ENCODE results near the gene ZC3H10. TPM values are rescaled to one million over a fixed set of nuclear protein-coding genes. Genes with fewer than 3 reads are reported as not detected.

The ZC3H10 gene
- total RNA-seq, 4 donors from 2014 or later = 3.7 to 10.1 (median 4.5) TPM

DNA sequence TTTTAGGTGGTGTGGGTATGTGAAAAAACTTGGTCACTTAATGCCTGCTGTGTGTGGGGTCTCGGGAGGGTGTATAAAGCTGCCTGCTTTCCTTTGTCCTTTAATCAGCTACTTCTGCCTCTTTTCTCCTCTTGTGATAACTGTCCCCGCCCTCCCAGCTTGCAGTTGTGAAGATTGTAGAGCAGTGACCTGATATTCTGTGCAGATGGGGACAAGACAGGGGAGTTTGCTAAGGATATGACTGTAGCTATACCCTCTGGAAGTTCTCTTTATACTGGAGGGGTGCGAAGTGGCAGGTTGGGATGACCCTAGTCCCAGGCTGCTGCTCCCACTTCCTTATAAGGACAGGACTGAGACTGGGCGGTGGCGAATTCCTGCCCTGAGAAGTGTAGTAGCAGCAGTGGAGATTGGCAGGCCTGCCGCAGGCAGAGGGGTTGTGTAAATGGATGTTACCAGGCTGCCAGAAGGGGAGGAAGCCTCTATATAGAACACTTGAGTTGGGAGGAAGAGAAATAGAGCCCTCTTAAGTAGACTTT lies 40.9 kb downstream of the ZC3H10 start:
- DNase-seq = peak; percentile 89
- Histone ChIP-seq H3K4me3 (peak overlapping the region; percentile 77 to 94 (median 84)), H3K27me3 (no peaks in the 10 kb centered on the region), H3K36me3 (peaks cover 0 to 32% (median 11%) of the 10 kb centered on the region in 4 donors), H3K4me1 (peaks cover 7 to 42% (median 38%) of the 10 kb centered on the region in 4 donors), H3K9me3 (no peaks in the 10 kb centered on the region), H3K27ac (peak overlapping the region; percentile 94 to 100 (median 98))
- intact Hi-C loops (cut with DNase I; ENCODE audit: low total_unique reads) (loop anchor here (2.0 kb wide), 1 partner anchor 32 kb away; no protein-coding TSS in a partner anchor), in situ Hi-C loops (cut with MboI; ENCODE audit: low pct_ligation_motif_present in 1 of 4, low pct_unique_long_range_greater_than_20kb in 1 of 4, low sequenced_read_pairs in 3 of 4) (no loop called here)
- 0% methylated on average over 1 to 6 of the region's 6 CpGs for WGBS, 2 donors (ENCODE audit: low coverage in 1 of 2)
- TF ChIP-seq, protein P1, sequence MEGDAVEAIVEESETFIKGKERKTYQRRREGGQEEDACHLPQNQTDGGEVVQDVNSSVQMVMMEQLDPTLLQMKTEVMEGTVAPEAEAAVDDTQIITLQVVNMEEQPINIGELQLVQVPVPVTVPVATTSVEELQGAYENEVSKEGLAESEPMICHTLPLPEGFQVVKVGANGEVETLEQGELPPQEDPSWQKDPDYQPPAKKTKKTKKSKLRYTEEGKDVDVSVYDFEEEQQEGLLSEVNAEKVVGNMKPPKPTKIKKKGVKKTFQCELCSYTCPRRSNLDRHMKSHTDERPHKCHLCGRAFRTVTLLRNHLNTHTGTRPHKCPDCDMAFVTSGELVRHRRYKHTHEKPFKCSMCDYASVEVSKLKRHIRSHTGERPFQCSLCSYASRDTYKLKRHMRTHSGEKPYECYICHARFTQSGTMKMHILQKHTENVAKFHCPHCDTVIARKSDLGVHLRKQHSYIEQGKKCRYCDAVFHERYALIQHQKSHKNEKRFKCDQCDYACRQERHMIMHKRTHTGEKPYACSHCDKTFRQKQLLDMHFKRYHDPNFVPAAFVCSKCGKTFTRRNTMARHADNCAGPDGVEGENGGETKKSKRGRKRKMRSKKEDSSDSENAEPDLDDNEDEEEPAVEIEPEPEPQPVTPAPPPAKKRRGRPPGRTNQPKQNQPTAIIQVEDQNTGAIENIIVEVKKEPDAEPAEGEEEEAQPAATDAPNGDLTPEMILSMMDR (IDR thresholded peaks at IDR 0.05) = no peak
- TF ChIP-seq POLR2AphosphoS5 (IDR thresholded peaks at IDR 0.05) (peak; percentile 90 to 93 (median 93)), EP300 (IDR thresholded peaks at IDR 0.05; ENCODE audit: low read depth) (no peak), POLR2A (IDR thresholded peaks at IDR 0.05) (peak; percentile 84)

DNA sequence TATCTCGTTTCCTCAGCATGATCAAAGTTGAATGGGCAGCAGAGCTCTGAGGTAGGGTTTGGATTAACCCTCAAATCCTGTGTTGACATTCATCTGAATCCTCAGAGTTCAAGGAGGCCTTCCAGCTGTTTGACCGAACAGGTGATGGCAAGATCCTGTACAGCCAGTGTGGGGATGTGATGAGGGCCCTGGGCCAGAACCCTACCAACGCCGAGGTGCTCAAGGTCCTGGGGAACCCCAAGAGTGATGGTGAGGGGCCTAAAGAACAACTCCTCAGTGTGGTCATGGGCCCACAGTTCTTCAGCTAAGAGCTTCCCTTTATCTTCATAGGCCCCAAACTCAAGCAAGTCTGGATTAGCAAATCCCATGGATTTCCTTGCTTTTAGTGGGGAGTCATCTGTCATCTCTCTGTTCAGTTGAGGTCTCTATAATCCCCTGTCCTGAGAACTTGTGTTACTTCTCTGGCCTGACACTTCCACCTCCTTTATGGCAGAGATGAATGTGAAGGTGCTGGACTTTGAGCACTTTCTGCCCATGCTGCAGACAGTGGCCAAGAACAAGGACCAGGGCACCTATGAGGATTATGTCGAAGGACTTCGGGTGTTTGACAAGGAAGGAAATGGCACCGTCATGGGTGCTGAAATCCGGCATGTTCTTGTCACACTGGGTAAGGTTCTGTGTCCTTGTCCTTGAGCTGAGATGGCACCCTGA lies 41.6 kb downstream of the ZC3H10 start:
- DNase-seq = no peak
- H3K4me3 ChIP-seq = peak overlapping the region; percentile 77 to 94 (median 84)
- H3K9me3 ChIP-seq = no peaks in the 10 kb centered on the region
- H3K36me3 ChIP-seq = peaks cover 0 to 32% (median 11%) of the 10 kb centered on the region in 4 donors
- in situ Hi-C loops (cut with MboI; ENCODE audit: low pct_ligation_motif_present in 1 of 4, low pct_unique_long_range_greater_than_20kb in 1 of 4, low sequenced_read_pairs in 3 of 4) (no loop called here), intact Hi-C loops (cut with DNase I; ENCODE audit: low total_unique reads) (loop anchor here (2.0 kb wide), 1 partner anchor 33 kb away; no protein-coding TSS in a partner anchor)
- no peak for TF ChIP-seq EP300 (IDR thresholded peaks at IDR 0.05; ENCODE audit: low read depth)
- TF ChIP-seq, protein P1 (IDR thresholded peaks at IDR 0.05) = no peak
- no peak for TF ChIP-seq POLR2A (IDR thresholded peaks at IDR 0.05)
- no peak for TF ChIP-seq POLR2AphosphoS5 (IDR thresholded peaks at IDR 0.05)
- H3K27me3 ChIP-seq = no peaks in the 10 kb centered on the region
- H3K27ac ChIP-seq = peak overlapping the region; percentile 94 to 100 (median 98)
- WGBS, 2 donors (ENCODE audit: low coverage in 1 of 2) = 0 to 9% methylated on average over 2 to 8 of the region's 8 CpGs
- peaks cover 7 to 42% (median 38%) of the 10 kb centered on the region in 4 donors for H3K4me1 ChIP-seq

DNA sequence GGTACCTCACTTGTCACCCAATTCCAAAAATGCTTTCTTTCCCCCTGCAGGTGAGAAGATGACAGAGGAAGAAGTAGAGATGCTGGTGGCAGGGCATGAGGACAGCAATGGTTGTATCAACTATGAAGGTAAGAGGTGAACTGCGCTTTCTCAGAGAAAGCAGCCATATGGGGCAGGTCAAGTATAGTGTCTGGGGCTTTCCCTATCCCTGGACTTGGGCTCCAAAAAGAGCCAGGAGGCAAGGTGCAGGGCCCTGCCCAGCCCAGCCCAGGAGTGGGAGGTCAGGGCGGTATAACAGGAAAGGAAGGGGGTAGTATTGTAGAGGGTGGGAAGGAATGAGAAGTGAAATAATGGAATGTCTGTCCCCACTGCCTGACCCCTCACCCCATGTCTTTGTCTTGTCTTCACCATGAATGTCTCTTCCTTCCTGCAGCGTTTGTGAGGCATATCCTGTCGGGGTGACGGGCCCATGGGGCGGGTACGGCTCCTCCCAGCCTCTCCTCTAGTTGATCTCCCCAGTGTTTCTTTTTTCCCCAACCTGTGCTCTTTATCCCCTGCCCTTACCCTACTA lies 42.2 kb downstream of the ZC3H10 start:
- no peak for TF ChIP-seq EP300 (IDR thresholded peaks at IDR 0.05; ENCODE audit: low read depth)
- peak; percentile 34 for TF ChIP-seq POLR2A (IDR thresholded peaks at IDR 0.05)
- peak; percentile 29 to 58 (median 56) for TF ChIP-seq POLR2AphosphoS5 (IDR thresholded peaks at IDR 0.05)
- Histone ChIP-seq H3K27me3 (no peaks in the 10 kb centered on the region), H3K4me1 (peaks cover 7 to 42% (median 38%) of the 10 kb centered on the region in 4 donors), H3K4me3 (peak overlapping the region; percentile 77 to 94 (median 84)), H3K36me3 (peaks cover 0 to 32% (median 11%) of the 10 kb centered on the region in 4 donors), H3K27ac (peak overlapping the region; percentile 94 to 100 (median 98)), H3K9me3 (no peaks in the 10 kb centered on the region)
- intact Hi-C loops (cut with DNase I; ENCODE audit: low total_unique reads) = no loop called here
- WGBS, 2 donors (ENCODE audit: low coverage in 1 of 2) = 7 to 21% methylated on average over 3 to 7 of the region's 7 CpGs
- DNase-seq = peak; percentile 63
- in situ Hi-C loops (cut with MboI; ENCODE audit: low pct_ligation_motif_present in 1 of 4, low pct_unique_long_range_greater_than_20kb in 1 of 4, low sequenced_read_pairs in 3 of 4) = no loop called here

DNA sequence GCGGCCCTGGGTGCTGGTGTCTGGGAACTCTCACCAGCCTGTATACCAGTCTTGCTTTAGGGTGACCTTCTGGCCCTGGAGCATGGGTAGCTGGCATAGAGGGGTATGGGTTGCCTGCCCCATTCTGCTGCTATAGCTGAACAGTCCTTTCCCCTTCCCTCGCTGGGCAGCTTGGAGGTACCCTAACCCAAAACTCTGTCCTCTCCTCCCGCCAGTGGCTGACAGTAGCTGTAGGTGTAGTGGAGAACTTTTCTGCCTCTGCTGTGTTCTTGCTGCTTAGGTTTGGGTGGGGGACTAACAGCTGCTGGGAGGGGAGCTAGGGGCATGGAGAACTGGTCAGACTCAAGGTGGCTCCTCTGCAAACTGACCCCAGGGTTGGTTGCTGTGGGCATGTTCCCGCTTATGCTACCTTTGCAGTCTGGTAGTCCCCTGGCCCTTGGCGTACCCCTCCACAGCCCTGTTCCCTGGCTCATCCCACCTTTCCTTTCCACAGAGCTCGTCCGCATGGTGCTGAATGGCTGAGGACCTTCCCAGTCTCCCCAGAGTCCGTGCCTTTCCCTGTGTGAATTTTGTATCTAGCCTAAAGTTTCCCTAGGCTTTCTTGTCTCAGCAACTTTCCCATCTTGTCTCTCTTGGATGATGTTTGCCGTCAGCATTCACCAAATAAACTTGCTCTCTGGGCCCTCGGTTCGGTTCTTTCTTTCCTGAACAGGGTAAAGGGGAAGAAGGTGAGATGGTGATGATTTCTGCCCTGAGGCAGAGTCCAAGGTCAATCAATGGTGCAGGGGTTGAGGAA lies 43.0 kb downstream of the ZC3H10 start:
- intact Hi-C loops (cut with DNase I; ENCODE audit: low total_unique reads) = no loop called here
- H3K36me3 ChIP-seq = peaks cover 0 to 32% (median 11%) of the 10 kb centered on the region in 4 donors
- peak overlapping the region; percentile 77 to 94 (median 84) for H3K4me3 ChIP-seq
- no peak for DNase-seq
- in situ Hi-C loops (cut with MboI; ENCODE audit: low pct_ligation_motif_present in 1 of 4, low pct_unique_long_range_greater_than_20kb in 1 of 4, low sequenced_read_pairs in 3 of 4) = no loop called here
- peaks cover 7 to 42% (median 38%) of the 10 kb centered on the region in 4 donors for H3K4me1 ChIP-seq
- H3K27me3 ChIP-seq = no peaks in the 10 kb centered on the region
- H3K9me3 ChIP-seq = no peaks in the 10 kb centered on the region
- WGBS, 2 donors (ENCODE audit: low coverage in 1 of 2) = 63% methylated on average over 11 of the region's 11 CpGs; no CpG with 5 or more reads in 1 of the 2 donors
- TF ChIP-seq EP300 (IDR thresholded peaks at IDR 0.05; ENCODE audit: low read depth) = no peak
- TF ChIP-seq POLR2A (IDR thresholded peaks at IDR 0.05) = no peak
- TF ChIP-seq POLR2AphosphoS5 (IDR thresholded peaks at IDR 0.05) = peak in 1 of 3 donors; percentile 10
- peak overlapping the region; percentile 94 to 100 (median 98) for H3K27ac ChIP-seq

Measured in transverse colon (tissue), 4 donors.